Neural cell (in vitro differentiated cells): ENCODE measurements around the gene TSPAN33. TPM values are rescaled to one million over a fixed set of nuclear protein-coding genes. Genes with fewer than 3 reads are reported as not detected.

ENCODE experiments used
- H2AFZ ChIP-seq: fragments of 200-600, 300-800 bp; sonication (generic), shearing (Covaris generic); 2 replicates; pipeline ENCODE4 v1.6.0; 2014; ENCODE audit warnings: low read depth, mild to moderate bottlenecking, antibody characterized with exemption, low read length, moderate library complexity
- H3F3A ChIP-seq: fragments of 200-600 bp; shearing (Covaris generic); 2 replicates; pipeline ENCODE4 v1.6.1; 2016; ENCODE audit warnings: mild to moderate bottlenecking, moderate library complexity, mixed read lengths, antibody characterized with exemption, low read length; ENCODE audit not compliant: insufficient read depth, poor library complexity, severe bottlenecking
- H3K27ac ChIP-seq: fragments of 200-600, 300-800 bp; sonication (generic), shearing (Covaris generic); 2 replicates; pipeline ENCODE4 v1.5.1; 2014; ENCODE audit warnings: mild to moderate bottlenecking, low read length, moderate library complexity
- H3K27me3 ChIP-seq: fragments of 300-800, 200-600 bp; sonication (generic), shearing (Covaris generic); 2 replicates; pipeline ENCODE4 v1.6.0; 2014; ENCODE audit warnings: mild to moderate bottlenecking, low read depth, low read length, moderate library complexity; ENCODE audit not compliant: insufficient read depth
- H3K36me3 ChIP-seq: fragments of 300-800, 200-600 bp; sonication (generic), shearing (Covaris generic); 2 replicates; pipeline ENCODE4 v1.5.1; 2014; ENCODE audit warnings: mild to moderate bottlenecking, antibody characterized with exemption, low read length, moderate library complexity; ENCODE audit not compliant: insufficient read depth
- H3K4me2 ChIP-seq: fragments of 300-800, 200-600 bp; sonication (generic), shearing (Covaris generic); 2 replicates; pipeline ENCODE4 v1.6.0; 2014; ENCODE audit warnings: mild to moderate bottlenecking, low read length
- H3K4me3 ChIP-seq: fragments of 300-800, 200-600 bp; sonication (generic), shearing (Covaris generic); 2 replicates; pipeline ENCODE4 v1.5.1; 2014; ENCODE audit warnings: mild to moderate bottlenecking, low read length, moderate library complexity
- H3K79me2 ChIP-seq: fragments of 200-600 bp; shearing (Covaris generic); replicated peaks from 2 replicates; pipeline ENCODE4 v1.6.0; 2014; ENCODE audit warnings: mild to moderate bottlenecking, low read length, moderate library complexity; ENCODE audit not compliant: insufficient read depth
- H3K9ac ChIP-seq: fragments of 300-800, 200-600 bp; sonication (generic), shearing (Covaris generic); 2 replicates; pipeline ENCODE4 v1.6.1; 2016; ENCODE audit warnings: mild to moderate bottlenecking, low read length, mixed read lengths
- H3K9me2 ChIP-seq: fragments of 200-600 bp; shearing (Covaris generic); 2 replicates; pipeline ENCODE4 v1.6.1; 2016; ENCODE audit warnings: mild to moderate bottlenecking, low read length, mixed read lengths; ENCODE audit not compliant: insufficient read depth
- H3K9me3 ChIP-seq: fragments of 200-600, 300-800 bp; sonication (generic), shearing (Covaris generic); 2 replicates; pipeline ENCODE4 v1.6.1; 2016; ENCODE audit warnings: mild to moderate bottlenecking, mixed run types, low read length, moderate library complexity, mixed read lengths
- H4K20me1 ChIP-seq: fragments of 200-600 bp; shearing (Covaris generic); 2 replicates; pipeline ENCODE4 v1.6.1; 2016; ENCODE audit warnings: mild to moderate bottlenecking, mixed run types; ENCODE audit not compliant: insufficient read depth
- EP300 ChIP-seq: fragments of 450-650 bp; conservative IDR thresholded peaks from 2 replicates; pipeline ENCODE4 v1.6.1; 2014; ENCODE audit warnings: antibody characterized with exemption, mild to moderate bottlenecking, moderate library complexity; ENCODE audit not compliant: poor library complexity, severe bottlenecking
- EZH2 ChIP-seq: fragments of 200-600, 300-800 bp; shearing (Covaris generic), sonication (generic); IDR thresholded peaks from 2 replicates; pipeline ENCODE4 v1.6.1; 2014; ENCODE audit warnings: antibody characterized with exemption, low read length, borderline replicate concordance, mild to moderate bottlenecking; ENCODE audit not compliant: insufficient read depth, poor library complexity, severe bottlenecking
- MXI1 ChIP-seq: fragments of 450-650 bp; conservative IDR thresholded peaks from 2 replicates; pipeline ENCODE4 v1.6.1; 2014; ENCODE audit warnings: antibody characterized with exemption, mild to moderate bottlenecking; ENCODE audit not compliant: poor library complexity, severe bottlenecking
- POLR2AphosphoS5 ChIP-seq: IDR thresholded peaks from 2 replicates; pipeline ENCODE4 v1.6.1; 2012
- RAD21 ChIP-seq: fragments of 450-650 bp; conservative IDR thresholded peaks from 2 replicates; pipeline ENCODE4 v1.6.1; 2014; ENCODE audit warnings: antibody characterized with exemption, mild to moderate bottlenecking, moderate library complexity
- SMC3 ChIP-seq: fragments of 450-650 bp; conservative IDR thresholded peaks from 2 replicates; pipeline ENCODE4 v1.6.1; 2014; ENCODE audit warnings: antibody characterized with exemption, mild to moderate bottlenecking, moderate library complexity; ENCODE audit not compliant: poor library complexity
- TAF1 ChIP-seq: IDR thresholded peaks from 2 replicates; pipeline ENCODE4 v1.6.1; 2012; ENCODE audit warnings: low read depth
- polyA plus RNA-seq: library from polyadenylated mRNA; depleted of rRNA; stranded (reverse); fragments of >200 nt; gene quantifications from 2 replicates; pipeline ENCODE4 v1.2.3, GENCODE V29; 2014
- TF ChIP-seq, protein P1 (sequence below): IDR thresholded peaks from 2 replicates; pipeline ENCODE4 v1.6.1; 2012; ENCODE audit warnings: borderline replicate concordance
- TF ChIP-seq, protein P2 (sequence below): fragments of 450-650 bp; IDR thresholded peaks from 2 replicates; pipeline ENCODE4 v1.5.1; 2014; ENCODE audit warnings: antibody characterized with exemption, mild to moderate bottlenecking, moderate library complexity; ENCODE audit not compliant: poor library complexity, severe bottlenecking

Gene TSPAN33
- polyA plus RNA-seq, 1 donor from 2014 or later: 2.5 TPM

DNA sequence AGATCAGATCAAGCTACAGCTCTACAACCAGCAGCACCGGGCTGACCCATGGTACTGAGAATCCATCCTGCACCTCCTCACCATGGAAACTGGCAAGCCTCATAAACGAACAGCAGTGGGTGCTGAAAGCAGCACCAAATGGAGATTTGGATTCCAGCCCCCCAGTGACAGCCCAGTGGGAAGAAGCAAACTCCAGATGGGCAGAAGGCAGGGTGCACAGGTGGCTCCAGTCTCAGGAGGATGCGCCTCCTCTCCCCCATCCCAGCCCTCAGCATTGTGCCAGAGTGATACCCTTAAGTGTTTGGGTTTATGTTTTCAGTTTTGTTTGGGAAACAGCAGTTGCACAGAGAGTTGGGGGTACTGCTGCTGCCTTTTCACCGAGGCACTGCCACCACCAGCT, 23.3 kb downstream of the TSPAN33 start:
- no peaks in the 10 kb centered on the region for H3K9me2 ChIP-seq
- TF ChIP-seq SMC3: no peak
- no peak for TF ChIP-seq EP300
- TF ChIP-seq MXI1: no peak
- TF ChIP-seq, protein P1, sequence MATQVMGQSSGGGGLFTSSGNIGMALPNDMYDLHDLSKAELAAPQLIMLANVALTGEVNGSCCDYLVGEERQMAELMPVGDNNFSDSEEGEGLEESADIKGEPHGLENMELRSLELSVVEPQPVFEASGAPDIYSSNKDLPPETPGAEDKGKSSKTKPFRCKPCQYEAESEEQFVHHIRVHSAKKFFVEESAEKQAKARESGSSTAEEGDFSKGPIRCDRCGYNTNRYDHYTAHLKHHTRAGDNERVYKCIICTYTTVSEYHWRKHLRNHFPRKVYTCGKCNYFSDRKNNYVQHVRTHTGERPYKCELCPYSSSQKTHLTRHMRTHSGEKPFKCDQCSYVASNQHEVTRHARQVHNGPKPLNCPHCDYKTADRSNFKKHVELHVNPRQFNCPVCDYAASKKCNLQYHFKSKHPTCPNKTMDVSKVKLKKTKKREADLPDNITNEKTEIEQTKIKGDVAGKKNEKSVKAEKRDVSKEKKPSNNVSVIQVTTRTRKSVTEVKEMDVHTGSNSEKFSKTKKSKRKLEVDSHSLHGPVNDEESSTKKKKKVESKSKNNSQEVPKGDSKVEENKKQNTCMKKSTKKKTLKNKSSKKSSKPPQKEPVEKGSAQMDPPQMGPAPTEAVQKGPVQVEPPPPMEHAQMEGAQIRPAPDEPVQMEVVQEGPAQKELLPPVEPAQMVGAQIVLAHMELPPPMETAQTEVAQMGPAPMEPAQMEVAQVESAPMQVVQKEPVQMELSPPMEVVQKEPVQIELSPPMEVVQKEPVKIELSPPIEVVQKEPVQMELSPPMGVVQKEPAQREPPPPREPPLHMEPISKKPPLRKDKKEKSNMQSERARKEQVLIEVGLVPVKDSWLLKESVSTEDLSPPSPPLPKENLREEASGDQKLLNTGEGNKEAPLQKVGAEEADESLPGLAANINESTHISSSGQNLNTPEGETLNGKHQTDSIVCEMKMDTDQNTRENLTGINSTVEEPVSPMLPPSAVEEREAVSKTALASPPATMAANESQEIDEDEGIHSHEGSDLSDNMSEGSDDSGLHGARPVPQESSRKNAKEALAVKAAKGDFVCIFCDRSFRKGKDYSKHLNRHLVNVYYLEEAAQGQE: no peak
- no peak for TF ChIP-seq EZH2
- TF ChIP-seq POLR2AphosphoS5: no peak
- no peak for TF ChIP-seq TAF1
- TF ChIP-seq, protein P2, sequence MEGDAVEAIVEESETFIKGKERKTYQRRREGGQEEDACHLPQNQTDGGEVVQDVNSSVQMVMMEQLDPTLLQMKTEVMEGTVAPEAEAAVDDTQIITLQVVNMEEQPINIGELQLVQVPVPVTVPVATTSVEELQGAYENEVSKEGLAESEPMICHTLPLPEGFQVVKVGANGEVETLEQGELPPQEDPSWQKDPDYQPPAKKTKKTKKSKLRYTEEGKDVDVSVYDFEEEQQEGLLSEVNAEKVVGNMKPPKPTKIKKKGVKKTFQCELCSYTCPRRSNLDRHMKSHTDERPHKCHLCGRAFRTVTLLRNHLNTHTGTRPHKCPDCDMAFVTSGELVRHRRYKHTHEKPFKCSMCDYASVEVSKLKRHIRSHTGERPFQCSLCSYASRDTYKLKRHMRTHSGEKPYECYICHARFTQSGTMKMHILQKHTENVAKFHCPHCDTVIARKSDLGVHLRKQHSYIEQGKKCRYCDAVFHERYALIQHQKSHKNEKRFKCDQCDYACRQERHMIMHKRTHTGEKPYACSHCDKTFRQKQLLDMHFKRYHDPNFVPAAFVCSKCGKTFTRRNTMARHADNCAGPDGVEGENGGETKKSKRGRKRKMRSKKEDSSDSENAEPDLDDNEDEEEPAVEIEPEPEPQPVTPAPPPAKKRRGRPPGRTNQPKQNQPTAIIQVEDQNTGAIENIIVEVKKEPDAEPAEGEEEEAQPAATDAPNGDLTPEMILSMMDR: no peak
- no peak for TF ChIP-seq RAD21
- H3K4me2 ChIP-seq: no peak overlapping the region
- no peaks in the 10 kb centered on the region for H3F3A ChIP-seq
- no peak overlapping the region for H3K9ac ChIP-seq
- no peak overlapping the region for H2AFZ ChIP-seq
- no peak overlapping the region for H3K4me3 ChIP-seq
- no peaks in the 10 kb centered on the region for H3K27me3 ChIP-seq
- no peak overlapping the region for H3K27ac ChIP-seq
- H3K36me3 ChIP-seq: no peaks in the 10 kb centered on the region
- H4K20me1 ChIP-seq: no peaks in the 10 kb centered on the region
- H3K9me3 ChIP-seq: no peaks in the 10 kb centered on the region
- no peaks in the 10 kb centered on the region for H3K79me2 ChIP-seq

GRCh38 chr7:129168231-129169021, 23.9 kb downstream of the TSPAN33 start:
- H3K4me2 ChIP-seq: no peak overlapping the region
- no peak overlapping the region for H3K9ac ChIP-seq
- H3K9me3 ChIP-seq: no peaks in the 10 kb centered on the region

More at GRCh38 chr7:129168231-129169021, 23.9 kb downstream of the TSPAN33 start:
- Histone ChIP-seq H3K36me3 (no peaks in the 10 kb centered on the region), H3K27me3 (no peaks in the 10 kb centered on the region), H3K4me3 (no peak overlapping the region), H3K9me2 (no peaks in the 10 kb centered on the region), H3K79me2 (no peaks in the 10 kb centered on the region), H3K27ac (no peak overlapping the region), H2AFZ (no peak overlapping the region), H4K20me1 (no peaks in the 10 kb centered on the region), H3F3A (no peaks in the 10 kb centered on the region)
- TF ChIP-seq, protein P1: no peak
- TF ChIP-seq EZH2: no peak
- no peak for TF ChIP-seq EP300
- no peak for TF ChIP-seq MXI1
- TF ChIP-seq TAF1: no peak
- no peak for TF ChIP-seq SMC3
- TF ChIP-seq, protein P2: no peak
- TF ChIP-seq RAD21: no peak
- no peak for TF ChIP-seq POLR2AphosphoS5
